BLaER1 (cell line): ENCODE results near the gene FAM107B.

ENCODE experiments used
- H3K27ac ChIP-seq: shearing (Covaris generic); formaldehyde crosslinking; 2 replicates; pipeline ENCODE4 v1.8.1; 2022
- H3K27me3 ChIP-seq: shearing (Covaris generic); formaldehyde crosslinking; 2 replicates; pipeline ENCODE4 v1.8.1; 2022
- H3K36me3 ChIP-seq: shearing (Covaris generic); formaldehyde crosslinking; 2 replicates; pipeline ENCODE4 v1.8.1; 2022
- H3K4me1 ChIP-seq: shearing (Covaris generic); formaldehyde crosslinking; 2 replicates; pipeline ENCODE4 v1.8.1; 2022
- H3K4me2 ChIP-seq: shearing (Covaris generic); formaldehyde crosslinking; 2 replicates; pipeline ENCODE4 v1.8.1; 2022
- H3K4me3 ChIP-seq: shearing (Covaris generic); formaldehyde crosslinking; 2 replicates; pipeline ENCODE4 v1.8.1; 2022
- H3K9ac ChIP-seq: shearing (Covaris generic); formaldehyde crosslinking; 2 replicates; pipeline ENCODE4 v1.8.1; 2022
- H3K9me3 ChIP-seq: shearing (Covaris generic); formaldehyde crosslinking; 2 replicates; pipeline ENCODE4 v1.8.1; 2022
- H4K20me1 ChIP-seq: shearing (Covaris generic); formaldehyde crosslinking; 2 replicates; pipeline ENCODE4 v1.8.1; 2022
- Cebpa-rat ChIP-seq: shearing (Covaris generic); IDR thresholded peaks from 2 replicates; pipeline ENCODE4 v1.8.1; 2022

FAM107B gene

DNA sequence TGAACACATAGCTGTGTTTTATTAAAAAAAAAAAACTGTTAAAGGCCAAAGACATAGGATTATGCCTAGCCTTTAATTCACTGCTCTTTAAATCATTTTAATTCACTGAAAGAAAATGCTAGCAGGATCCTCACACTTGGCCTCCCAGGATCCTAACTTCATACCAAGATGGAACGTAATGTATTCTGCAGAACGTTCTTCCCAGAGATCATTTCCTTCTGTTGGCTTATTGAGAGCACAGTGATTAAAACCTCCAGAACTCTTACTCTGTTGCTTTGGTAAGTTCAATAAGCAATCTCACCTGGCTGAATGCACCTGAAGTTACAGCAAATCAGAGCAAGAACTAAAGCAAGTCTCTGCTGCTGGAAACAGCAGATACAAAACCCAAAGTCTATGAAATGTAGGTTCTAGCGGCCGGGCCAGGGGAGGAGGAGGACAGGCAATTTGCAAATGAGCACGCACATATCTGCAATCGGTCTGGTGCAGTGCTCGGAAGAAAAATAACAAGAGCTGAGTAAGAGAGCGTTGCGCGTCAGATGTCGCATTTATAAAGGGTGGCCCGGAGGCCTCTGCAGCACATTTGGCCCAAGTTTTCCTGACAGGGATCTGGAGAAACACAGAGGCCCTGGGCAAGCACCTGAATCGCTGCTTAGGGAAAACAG, 193.9 kb downstream of the FAM107B start:
- peaks cover 87% of the 10 kb centered on the region for H3K36me3 ChIP-seq
- no peak overlapping the region for H3K27ac ChIP-seq
- H3K27me3 ChIP-seq = no peaks in the 10 kb centered on the region
- H3K9ac ChIP-seq = no peak overlapping the region
- peaks cover 49% of the 10 kb centered on the region for H3K4me1 ChIP-seq
- H3K4me2 ChIP-seq = peak overlapping the region; percentile 40; the same call in 1 of the 2 replicates
- H3K9me3 ChIP-seq = peaks cover 10% of the 10 kb centered on the region
- no peak overlapping the region for H3K4me3 ChIP-seq
- H4K20me1 ChIP-seq = peaks cover 100% of the 10 kb centered on the region
- no peak for TF ChIP-seq Cebpa-rat

DNA sequence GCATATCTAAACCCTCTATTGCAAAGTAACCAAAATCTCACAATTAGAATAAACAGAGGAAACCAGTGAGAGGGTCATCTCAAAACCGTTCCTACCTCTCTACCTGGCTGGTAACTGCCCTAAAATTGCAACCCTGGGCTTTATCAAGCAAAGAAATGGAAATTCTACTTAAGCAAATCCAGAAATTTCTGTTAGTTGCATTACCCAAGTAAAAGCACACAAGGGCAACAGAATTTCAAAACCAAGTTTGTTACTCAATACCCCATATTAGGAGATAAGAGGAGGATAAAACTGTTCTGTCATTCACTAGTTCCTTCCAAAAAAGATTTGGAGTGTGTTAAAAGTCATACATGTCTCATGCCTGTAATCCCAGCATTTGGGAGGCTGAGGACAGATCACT, 195.3 kb downstream of the FAM107B start:
- H3K9ac ChIP-seq = no peak overlapping the region
- no peaks in the 10 kb centered on the region for H3K27me3 ChIP-seq
- H3K4me3 ChIP-seq = no peak overlapping the region
- H3K36me3 ChIP-seq = peaks cover 87% of the 10 kb centered on the region
- TF ChIP-seq Cebpa-rat = no peak
- peaks cover 100% of the 10 kb centered on the region for H4K20me1 ChIP-seq
- peaks cover 10% of the 10 kb centered on the region for H3K9me3 ChIP-seq
- peaks cover 43% of the 10 kb centered on the region for H3K4me1 ChIP-seq
- peak overlapping the region; percentile 40 for H3K4me2 ChIP-seq
- H3K27ac ChIP-seq = 0 out of 2 replicates have a peak overlapping the region, but pooled peaks have one; percentile 26

DNA sequence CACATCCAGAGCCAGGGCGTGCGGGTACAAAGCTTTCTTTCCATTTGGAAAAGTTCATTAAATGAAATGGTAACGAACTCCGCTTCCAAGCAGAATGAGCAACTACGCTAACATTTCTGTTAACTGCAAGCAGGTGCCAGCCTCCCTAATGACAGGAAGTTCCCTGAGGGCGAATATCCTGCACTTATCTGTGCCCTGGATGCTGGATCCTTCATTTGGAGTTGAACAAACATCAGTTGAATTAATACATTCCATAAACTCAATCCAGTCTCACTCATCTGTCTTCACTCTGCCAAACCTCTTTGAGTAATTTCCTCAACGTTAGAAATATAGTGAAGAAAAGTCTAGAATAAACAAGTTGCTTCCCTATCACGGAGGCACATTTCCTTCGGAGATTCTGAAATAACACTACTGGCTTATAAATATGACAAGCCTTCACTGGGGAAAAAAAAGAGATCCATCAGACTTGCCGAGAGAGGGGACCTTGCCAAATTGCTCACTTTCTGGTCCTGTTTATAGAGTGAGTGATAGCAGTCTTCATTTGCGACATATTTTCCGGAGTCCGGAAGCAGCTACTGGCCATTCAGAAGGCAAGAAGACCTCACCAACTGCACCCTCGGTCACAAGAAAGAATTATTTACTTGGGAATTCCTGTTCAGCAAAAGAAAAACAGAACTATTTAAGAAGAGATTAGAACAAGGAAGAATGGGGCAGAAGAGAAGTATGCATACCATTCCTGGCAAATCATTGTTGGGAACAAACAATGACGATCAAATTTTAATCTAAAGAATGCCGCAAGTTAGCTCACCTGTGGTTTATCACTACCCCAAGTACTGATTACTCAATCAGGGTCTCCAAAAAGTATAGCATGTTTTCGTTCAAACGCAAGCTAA, 196.4 kb downstream of the FAM107B start:
- peaks cover 47% of the 10 kb centered on the region for H3K4me1 ChIP-seq
- H3K27me3 ChIP-seq = no peaks in the 10 kb centered on the region
- no peak overlapping the region for H3K9ac ChIP-seq
- H3K36me3 ChIP-seq = peaks cover 84% of the 10 kb centered on the region
- TF ChIP-seq Cebpa-rat = no peak
- no peak overlapping the region for H3K4me3 ChIP-seq
- H3K4me2 ChIP-seq = no peak overlapping the region
- peaks cover 100% of the 10 kb centered on the region for H4K20me1 ChIP-seq
- peaks cover 10% of the 10 kb centered on the region for H3K9me3 ChIP-seq
- H3K27ac ChIP-seq = no peak overlapping the region

DNA sequence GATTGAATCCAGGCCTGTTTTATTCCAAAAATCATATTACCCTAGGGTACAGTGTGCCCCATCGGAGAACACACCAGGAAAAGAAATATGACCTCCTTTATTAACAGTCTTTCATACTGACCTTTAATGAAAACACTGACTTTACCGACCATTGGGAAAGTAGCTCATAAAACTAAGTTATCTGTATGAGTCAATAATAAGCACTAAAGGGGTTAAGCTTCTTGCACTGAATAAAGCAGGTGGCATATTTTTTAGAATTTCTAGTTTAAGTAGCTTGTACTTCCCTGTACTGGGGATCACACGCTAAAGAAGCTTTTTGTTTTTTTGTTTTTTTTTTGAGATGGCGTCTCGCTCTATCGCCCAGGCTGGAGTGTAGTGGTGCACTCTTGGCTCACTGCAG, 199.8 kb downstream of the FAM107B start:
- H3K4me1 ChIP-seq = peaks cover 61% of the 10 kb centered on the region
- no peaks in the 10 kb centered on the region for H3K27me3 ChIP-seq
- H3K9me3 ChIP-seq = peaks cover 10% of the 10 kb centered on the region
- no peak overlapping the region for H3K4me2 ChIP-seq
- H3K27ac ChIP-seq = no peak overlapping the region
- H4K20me1 ChIP-seq = peaks cover 100% of the 10 kb centered on the region
- H3K36me3 ChIP-seq = peaks cover 79% of the 10 kb centered on the region
- H3K9ac ChIP-seq = no peak overlapping the region
- H3K4me3 ChIP-seq = no peak overlapping the region
- TF ChIP-seq Cebpa-rat = no peak

DNA sequence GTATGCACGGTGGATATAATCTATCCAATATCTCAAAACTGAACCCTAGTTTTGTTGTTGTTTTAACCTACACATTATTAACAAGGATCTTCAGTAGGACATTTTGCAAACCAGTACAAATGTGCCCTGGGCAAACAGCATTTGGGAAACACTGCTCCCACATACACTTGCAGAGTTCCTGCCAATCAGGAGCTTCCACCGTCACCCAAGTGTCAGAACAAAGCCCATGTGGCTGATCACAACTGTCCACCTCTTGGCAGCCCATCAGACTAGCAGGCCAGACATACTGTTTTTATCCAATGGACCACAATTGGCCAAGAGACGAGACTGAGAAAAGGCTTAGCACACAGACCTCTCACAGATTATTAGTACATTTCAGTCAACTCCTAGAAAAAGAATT, 200.4 kb downstream of the FAM107B start:
- no peak overlapping the region for H3K27ac ChIP-seq

DNA sequence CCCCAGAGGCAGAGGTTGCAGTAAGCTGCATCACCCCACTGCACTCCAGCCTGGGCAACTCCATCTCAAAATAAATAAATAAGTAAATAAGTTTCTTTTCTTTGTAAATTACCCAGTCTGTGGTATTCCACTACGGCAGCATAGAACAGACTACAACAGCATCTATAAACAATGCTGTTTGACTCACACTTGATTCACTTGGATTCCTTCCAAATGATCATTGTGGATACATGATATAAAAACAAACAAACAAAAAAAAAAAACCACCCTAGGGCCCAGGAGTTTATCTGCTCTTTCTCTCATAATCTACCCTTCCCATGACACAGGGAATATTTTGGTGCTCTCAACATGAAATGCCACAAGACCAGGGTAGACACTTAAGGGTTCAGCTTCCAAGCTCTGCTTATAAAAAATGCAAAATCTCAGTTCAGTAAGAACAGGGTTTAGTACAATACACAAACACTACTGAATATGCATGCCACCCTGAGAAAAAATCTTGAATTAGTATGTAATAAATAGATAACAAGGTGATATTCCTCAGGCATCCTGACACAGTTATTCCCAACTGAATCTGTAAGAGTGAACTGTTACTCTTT, 200.9 kb downstream of the FAM107B start:
- Histone ChIP-seq H3K36me3 (peaks cover 79% of the 10 kb centered on the region), H3K4me1 (peaks cover 57% of the 10 kb centered on the region), H3K4me2 (no peak overlapping the region; the same call in 1 of the 2 replicates), H3K9me3 (peaks cover 13% of the 10 kb centered on the region), H3K27ac (no peak overlapping the region), H4K20me1 (peaks cover 100% of the 10 kb centered on the region), H3K27me3 (no peaks in the 10 kb centered on the region), H3K9ac (no peak overlapping the region), H3K4me3 (no peak overlapping the region)
- TF ChIP-seq Cebpa-rat = no peak

More for the DNA sequence above, 200.4 kb downstream of the FAM107B start:
- no peak overlapping the region for H3K9ac ChIP-seq
- H4K20me1 ChIP-seq = peaks cover 100% of the 10 kb centered on the region
- no peaks in the 10 kb centered on the region for H3K27me3 ChIP-seq
- H3K4me2 ChIP-seq = no peak overlapping the region
- TF ChIP-seq Cebpa-rat = no peak
- peaks cover 79% of the 10 kb centered on the region for H3K36me3 ChIP-seq
- no peak overlapping the region for H3K4me3 ChIP-seq
- H3K9me3 ChIP-seq = peaks cover 10% of the 10 kb centered on the region
- peaks cover 60% of the 10 kb centered on the region for H3K4me1 ChIP-seq

DNA sequence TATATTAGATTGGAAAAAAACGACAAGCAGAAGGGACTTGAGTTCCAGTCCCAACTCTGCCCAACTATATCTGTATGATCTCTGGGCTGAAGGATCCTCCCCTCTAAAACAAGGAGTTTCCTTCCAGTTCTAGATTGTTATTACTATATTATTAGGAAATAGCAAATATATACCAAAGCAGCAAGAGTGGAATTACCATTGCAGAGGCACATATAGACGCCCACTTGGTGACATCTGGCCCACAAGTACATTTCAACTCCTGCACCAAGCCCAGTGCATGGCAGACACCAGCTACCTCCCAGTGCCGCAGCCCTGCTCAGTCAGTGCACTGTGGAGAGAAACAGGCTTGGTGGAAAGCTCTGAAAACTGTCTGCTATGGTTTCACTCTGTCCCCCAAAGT, 201.9 kb downstream of the FAM107B start:
- Histone ChIP-seq H3K4me3 (no peak overlapping the region), H3K9me3 (peaks cover 20% of the 10 kb centered on the region), H3K4me1 (peaks cover 57% of the 10 kb centered on the region), H4K20me1 (peaks cover 100% of the 10 kb centered on the region), H3K27ac (no peak overlapping the region), H3K9ac (no peak overlapping the region), H3K36me3 (peaks cover 79% of the 10 kb centered on the region), H3K27me3 (no peaks in the 10 kb centered on the region), H3K4me2 (peak overlapping the region; percentile 59)
- no peak for TF ChIP-seq Cebpa-rat

DNA sequence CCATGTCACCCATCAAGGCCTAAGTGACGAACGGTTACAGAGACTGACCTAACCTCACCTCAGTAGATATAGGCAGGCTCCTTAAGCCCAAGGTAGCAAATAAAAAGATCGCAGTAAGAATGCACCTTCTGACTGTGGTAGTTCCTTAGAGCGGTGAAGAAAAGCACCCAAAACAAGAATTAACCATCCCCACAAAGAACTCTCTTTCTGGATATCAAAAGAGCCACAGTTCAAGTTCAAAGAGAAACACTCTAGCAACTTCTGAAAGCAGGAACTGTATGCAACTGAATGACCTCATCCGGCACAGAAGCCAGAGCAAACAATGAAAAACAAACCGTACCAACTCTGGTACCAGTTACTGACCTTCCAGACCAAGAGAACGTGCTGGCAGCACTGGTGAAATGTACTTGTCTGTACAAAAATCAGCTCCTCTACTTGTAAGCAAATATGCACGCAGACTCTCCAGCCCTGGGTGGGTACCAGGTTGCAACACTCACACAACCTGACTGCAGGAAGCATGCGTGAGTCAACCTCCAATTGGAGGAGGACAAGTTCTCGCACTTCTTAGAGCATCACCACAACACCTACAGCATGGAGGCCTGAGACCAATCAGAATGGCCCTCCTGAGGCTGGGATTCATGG, 202.7 kb downstream of the FAM107B start:
- Histone ChIP-seq H3K4me3 (no peak overlapping the region), H3K36me3 (peaks cover 79% of the 10 kb centered on the region), H3K9me3 (peaks cover 27% of the 10 kb centered on the region), H3K4me2 (peak overlapping the region; percentile 73), H3K27me3 (no peaks in the 10 kb centered on the region), H4K20me1 (peaks cover 100% of the 10 kb centered on the region), H3K27ac (peak overlapping the region; percentile 31; the same call in 1 of the 2 replicates), H3K4me1 (peaks cover 61% of the 10 kb centered on the region), H3K9ac (no peak overlapping the region)
- TF ChIP-seq Cebpa-rat = no peak

DNA sequence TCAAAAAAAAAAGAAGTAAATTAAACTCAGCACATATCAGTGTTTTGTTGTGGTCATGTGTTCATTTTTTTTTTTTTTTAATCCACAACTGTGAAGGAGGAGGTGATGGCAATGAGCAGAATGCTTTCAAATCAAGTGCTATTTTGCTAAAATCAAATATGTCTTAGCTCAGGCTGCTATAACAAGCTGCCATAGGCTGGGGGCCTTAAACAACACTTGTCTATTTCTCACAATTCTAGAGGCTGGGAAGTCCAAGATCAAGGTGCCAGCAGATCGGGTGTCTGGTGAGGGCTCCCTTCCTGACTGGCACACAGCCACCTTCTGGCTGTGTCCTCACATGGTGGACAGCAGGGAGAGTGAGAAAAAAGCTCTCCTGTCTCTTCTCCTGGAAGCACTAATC, 203.9 kb downstream of the FAM107B start:
- Histone ChIP-seq H3K4me3 (no peak overlapping the region), H3K4me1 (peaks cover 70% of the 10 kb centered on the region), H3K9me3 (peaks cover 31% of the 10 kb centered on the region), H3K27ac (no peak overlapping the region), H4K20me1 (peaks cover 100% of the 10 kb centered on the region), H3K27me3 (no peaks in the 10 kb centered on the region), H3K9ac (no peak overlapping the region), H3K36me3 (peaks cover 79% of the 10 kb centered on the region), H3K4me2 (peak overlapping the region; percentile 73; the same call in 1 of the 2 replicates)
- no peak for TF ChIP-seq Cebpa-rat
